ENCODE measurements around the gene AHNAK2. TPM values are rescaled to one million over a fixed set of nuclear protein-coding genes. Genes with fewer than 3 reads are reported as not detected.

AHNAK2 gene
- total RNA-seq, 1 donor from 2014 or later: 1.1 TPM

DNA sequence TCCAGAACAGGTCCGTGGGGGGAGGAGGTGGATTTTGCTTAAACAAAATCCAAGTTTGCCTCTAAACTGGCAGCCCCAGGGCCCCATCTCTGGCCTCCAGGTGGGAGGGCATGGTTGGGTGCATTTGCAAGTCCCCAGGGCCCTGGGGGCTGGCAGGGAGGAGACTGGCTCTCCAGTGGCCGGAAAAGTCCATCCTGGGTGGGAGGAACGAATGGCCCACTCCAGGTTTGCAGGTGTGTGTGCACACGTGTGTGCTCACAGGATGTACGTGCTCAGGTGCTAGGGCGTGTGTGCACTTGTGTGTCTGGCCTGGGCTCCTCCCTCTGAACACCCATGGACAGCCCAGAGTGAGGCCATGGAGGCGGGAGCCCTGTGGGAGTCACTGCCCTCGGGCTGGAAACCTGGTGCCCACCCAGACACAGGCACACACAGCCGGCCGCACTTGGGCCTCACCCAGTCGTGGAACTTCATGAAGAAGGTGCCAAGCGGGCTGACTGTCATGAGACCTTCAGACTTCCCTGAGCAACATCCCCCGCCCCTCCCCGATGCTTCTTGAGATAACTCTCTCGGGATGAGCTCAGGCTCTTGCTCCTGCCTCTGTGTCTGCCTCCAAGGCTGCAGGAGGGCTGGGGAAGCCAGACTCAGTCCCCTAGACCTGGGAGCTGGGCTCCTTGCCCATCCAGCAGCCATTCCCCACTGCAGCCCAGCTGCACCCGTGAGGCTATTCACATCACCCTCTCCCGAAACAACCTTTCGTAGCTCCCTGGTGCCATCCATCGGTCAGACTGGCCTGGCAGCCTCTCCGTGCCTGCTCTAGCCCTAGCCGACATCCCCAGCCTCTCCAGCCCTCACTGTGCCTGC is 9.4 kb downstream of the AHNAK2 start:
- DNase-seq (ENCODE audit: low spot score, unreplicated experiment): no peak
- Mint-ChIP-seq H3K36me3 (ENCODE audit: insufficient read depth) (no peaks in the 10 kb centered on the region), H3K27me3 (peaks cover 8% of the 10 kb centered on the region), H3K4me3 (ENCODE audit: low read depth) (no peak overlapping the region), H3K9me3 (ENCODE audit: low read depth) (no peaks in the 10 kb centered on the region), H3K27ac (no peak overlapping the region), H3K4me1 (ENCODE audit: low read depth) (peaks cover 5% of the 10 kb centered on the region)
- TF ChIP-seq, protein P1, sequence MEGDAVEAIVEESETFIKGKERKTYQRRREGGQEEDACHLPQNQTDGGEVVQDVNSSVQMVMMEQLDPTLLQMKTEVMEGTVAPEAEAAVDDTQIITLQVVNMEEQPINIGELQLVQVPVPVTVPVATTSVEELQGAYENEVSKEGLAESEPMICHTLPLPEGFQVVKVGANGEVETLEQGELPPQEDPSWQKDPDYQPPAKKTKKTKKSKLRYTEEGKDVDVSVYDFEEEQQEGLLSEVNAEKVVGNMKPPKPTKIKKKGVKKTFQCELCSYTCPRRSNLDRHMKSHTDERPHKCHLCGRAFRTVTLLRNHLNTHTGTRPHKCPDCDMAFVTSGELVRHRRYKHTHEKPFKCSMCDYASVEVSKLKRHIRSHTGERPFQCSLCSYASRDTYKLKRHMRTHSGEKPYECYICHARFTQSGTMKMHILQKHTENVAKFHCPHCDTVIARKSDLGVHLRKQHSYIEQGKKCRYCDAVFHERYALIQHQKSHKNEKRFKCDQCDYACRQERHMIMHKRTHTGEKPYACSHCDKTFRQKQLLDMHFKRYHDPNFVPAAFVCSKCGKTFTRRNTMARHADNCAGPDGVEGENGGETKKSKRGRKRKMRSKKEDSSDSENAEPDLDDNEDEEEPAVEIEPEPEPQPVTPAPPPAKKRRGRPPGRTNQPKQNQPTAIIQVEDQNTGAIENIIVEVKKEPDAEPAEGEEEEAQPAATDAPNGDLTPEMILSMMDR (IDR thresholded peaks at IDR 0.05; ENCODE audit: unreplicated experiment): no peak

DNA sequence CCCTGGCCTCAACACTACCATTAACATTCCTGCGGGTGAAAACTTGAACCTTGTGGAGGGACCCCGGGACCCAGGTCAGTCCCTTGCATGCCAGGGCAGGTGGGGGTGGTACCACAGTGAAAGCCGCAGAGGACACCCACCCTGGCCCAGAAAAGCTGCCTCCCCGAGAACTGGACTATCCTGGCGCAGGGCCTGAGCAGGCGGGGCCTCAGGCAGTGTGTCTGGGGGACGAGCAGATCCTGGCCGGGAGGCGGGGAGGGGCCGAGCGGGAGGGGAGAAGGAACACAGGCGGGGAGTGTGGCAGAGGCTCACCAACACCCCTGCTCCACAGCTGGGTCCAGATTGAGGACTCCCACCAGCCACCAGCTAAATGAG is 10.0 kb downstream of the AHNAK2 start:
- Mint-ChIP-seq H3K27me3 (peaks cover 8% of the 10 kb centered on the region), H3K27ac (no peak overlapping the region), H3K36me3 (ENCODE audit: insufficient read depth) (no peaks in the 10 kb centered on the region)

DNA sequence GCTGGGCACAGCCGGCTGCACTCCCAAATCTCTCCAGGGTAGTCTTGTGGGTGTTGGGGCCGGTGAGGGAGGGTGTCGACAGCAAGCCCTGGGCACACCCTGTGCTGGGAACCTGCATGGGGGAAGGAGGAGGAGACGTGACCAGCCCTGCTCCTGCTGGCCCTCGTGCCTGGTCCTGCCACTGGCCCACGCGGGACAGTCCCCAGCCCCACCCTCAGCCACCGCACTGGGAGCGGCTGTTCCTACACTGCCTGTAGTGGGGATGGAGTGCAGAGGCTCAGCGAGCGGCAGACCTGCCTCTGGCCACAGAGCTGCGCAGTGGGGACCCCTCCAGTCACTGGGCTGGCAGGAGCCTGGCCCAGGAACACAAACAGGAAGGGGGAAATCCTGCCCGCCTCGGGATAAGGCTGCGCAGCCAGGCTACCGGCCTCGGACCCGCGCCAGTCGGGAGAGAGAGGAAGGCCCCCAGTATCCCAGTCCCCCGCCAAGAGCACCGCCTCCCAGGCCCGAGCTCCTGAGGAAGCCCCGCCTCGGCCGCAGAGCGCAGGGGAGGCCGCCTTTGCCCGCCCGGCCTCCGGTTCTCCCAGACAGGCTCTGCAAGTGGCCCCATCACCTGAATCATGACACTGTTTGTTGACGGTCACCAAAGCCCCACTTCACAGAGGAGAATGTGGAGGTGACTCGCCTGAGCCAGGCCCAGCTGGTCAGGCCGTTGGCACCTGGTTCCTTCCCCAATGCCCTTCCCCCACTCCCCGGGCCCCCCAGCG is 10.6 kb downstream of the AHNAK2 start:
- no peaks in the 10 kb centered on the region for H3K9me3 Mint-ChIP-seq (ENCODE audit: low read depth)
- TF ChIP-seq, protein P1 (IDR thresholded peaks at IDR 0.05; ENCODE audit: unreplicated experiment): no peak
- H3K36me3 Mint-ChIP-seq (ENCODE audit: insufficient read depth): no peaks in the 10 kb centered on the region
- peaks cover 12% of the 10 kb centered on the region for H3K27me3 Mint-ChIP-seq
- peaks cover 5% of the 10 kb centered on the region for H3K4me1 Mint-ChIP-seq (ENCODE audit: low read depth)
- no peak for DNase-seq (ENCODE audit: low spot score, unreplicated experiment)
- no peak overlapping the region for H3K27ac Mint-ChIP-seq
- no peak overlapping the region for H3K4me3 Mint-ChIP-seq (ENCODE audit: low read depth)

More for the DNA sequence above, 10.0 kb downstream of the AHNAK2 start:
- no peak for DNase-seq (ENCODE audit: low spot score, unreplicated experiment)
- H3K4me1 Mint-ChIP-seq (ENCODE audit: low read depth): peaks cover 5% of the 10 kb centered on the region
- H3K4me3 Mint-ChIP-seq (ENCODE audit: low read depth): no peak overlapping the region
- TF ChIP-seq, protein P1 (IDR thresholded peaks at IDR 0.05; ENCODE audit: unreplicated experiment): no peak
- H3K9me3 Mint-ChIP-seq (ENCODE audit: low read depth): no peaks in the 10 kb centered on the region

DNA sequence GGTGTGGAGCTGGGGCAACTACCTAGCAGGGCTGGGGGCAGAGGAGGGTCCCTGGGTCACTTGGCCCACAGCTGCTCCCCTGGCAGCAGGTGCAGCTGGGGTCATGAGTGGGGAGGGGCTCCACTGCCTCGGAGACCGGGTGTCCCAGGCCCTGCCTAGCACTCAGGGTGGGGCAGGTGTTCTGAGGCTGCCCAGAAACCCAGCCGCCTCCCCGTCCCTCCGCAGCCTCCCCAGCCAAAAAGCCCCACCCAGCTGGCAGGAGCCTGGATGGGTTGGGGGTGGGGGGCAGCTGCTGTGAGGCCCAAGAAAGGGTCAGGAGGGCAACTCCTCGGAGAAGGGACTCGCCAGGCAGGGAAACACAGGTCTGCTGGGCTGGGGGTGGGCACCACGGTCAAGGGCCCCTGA is 11.2 kb downstream of the AHNAK2 start:
- Mint-ChIP-seq H3K4me3 (ENCODE audit: low read depth) (no peak overlapping the region), H3K9me3 (ENCODE audit: low read depth) (no peaks in the 10 kb centered on the region), H3K27me3 (peaks cover 12% of the 10 kb centered on the region), H3K4me1 (ENCODE audit: low read depth) (peaks cover 3% of the 10 kb centered on the region), H3K27ac (no peak overlapping the region), H3K36me3 (ENCODE audit: insufficient read depth) (no peaks in the 10 kb centered on the region)
- TF ChIP-seq, protein P1 (IDR thresholded peaks at IDR 0.05; ENCODE audit: unreplicated experiment): no peak
- DNase-seq (ENCODE audit: low spot score, unreplicated experiment): no peak

DNA sequence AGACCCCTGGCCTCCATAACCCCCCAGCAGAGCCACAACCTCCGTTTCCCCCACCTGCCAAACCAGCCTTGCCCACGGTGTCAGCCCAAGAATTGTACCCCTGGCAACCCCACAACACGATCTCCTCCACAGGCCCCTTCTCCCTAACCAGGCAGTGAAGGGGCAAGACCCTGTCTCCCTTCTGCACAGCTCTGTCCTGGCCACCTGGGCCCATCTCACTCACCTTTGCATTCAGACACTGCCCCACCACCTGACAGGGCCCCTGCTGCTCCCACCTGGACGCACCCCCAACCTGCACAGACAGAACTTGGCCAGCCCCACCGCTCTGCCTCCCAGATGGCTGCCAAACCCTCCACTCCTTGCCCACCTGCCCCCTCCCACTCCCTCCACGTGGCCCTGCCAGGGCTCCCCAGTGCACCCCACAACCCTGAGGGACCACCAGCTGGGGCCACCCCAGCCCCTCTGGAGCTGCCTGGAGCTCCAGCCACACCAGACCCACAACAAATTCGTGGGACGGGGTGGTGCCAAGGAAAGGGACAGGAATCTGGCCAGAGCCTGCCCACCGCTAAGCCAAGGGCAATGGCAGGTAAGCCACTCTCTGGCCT is 11.8 kb downstream of the AHNAK2 start:
- H3K4me3 Mint-ChIP-seq (ENCODE audit: low read depth): no peak overlapping the region
- H3K27ac Mint-ChIP-seq: no peak overlapping the region
- no peaks in the 10 kb centered on the region for H3K9me3 Mint-ChIP-seq (ENCODE audit: low read depth)
- TF ChIP-seq, protein P1 (IDR thresholded peaks at IDR 0.05; ENCODE audit: unreplicated experiment): no peak
- no peak for DNase-seq (ENCODE audit: low spot score, unreplicated experiment)
- H3K36me3 Mint-ChIP-seq (ENCODE audit: insufficient read depth): no peaks in the 10 kb centered on the region
- peaks cover 3% of the 10 kb centered on the region for H3K4me1 Mint-ChIP-seq (ENCODE audit: low read depth)
- H3K27me3 Mint-ChIP-seq: peaks cover 12% of the 10 kb centered on the region

Data from progenitor cell of endocrine pancreas (in vitro differentiated cells).